PC-9 (cell line): ENCODE data around the gene FOXD3. TPM values are rescaled to one million over a fixed set of nuclear protein-coding genes. Genes with fewer than 3 reads are reported as not detected.

ENCODE experiments used
- BruUV-seq: library from RNA; stranded (reverse); fragments of 400-500 nt; replicated peaks from 2 replicates; lab custom pipeline; 2021; lab: Mats Ljungman, UMichigan
- CTCF ChIA-PET: fragments of 300-600 bp; sonication (Branson Sonifier 250); formaldehyde crosslinking; loops from one replicate; lab custom pipeline; 2022; ENCODE audit warnings: antibody characterized with exemption; lab: Charles Lee
- POLR2A ChIA-PET: fragments of 300-600 bp; sonication (Branson Sonifier 250); formaldehyde crosslinking; loops from one replicate; lab custom pipeline; 2022; ENCODE audit warnings: antibody characterized with exemption; ENCODE audit not compliant: unreplicated experiment; lab: Charles Lee
- DNase-seq, 2 experiments: peaks; one replicate each; pipeline versions ENCODE4 v3.0.0 to v3.0.0-alpha.2; 2015 to 2022; ENCODE audit warnings: mixed read lengths in 1 of 2
- H2AFZ ChIP-seq: fragments of 200-600 bp; sonication (generic); 2 replicates; pipeline ENCODE4 v1.8.1; 2017; ENCODE audit warnings: antibody characterized with exemption
- H3F3A ChIP-seq: fragments of 200-600 bp; sonication (generic); 2 replicates; pipeline ENCODE4 v1.8.1; 2017; ENCODE audit warnings: antibody characterized with exemption, mild to moderate bottlenecking, low read depth; ENCODE audit not compliant: insufficient read depth
- H3K27ac ChIP-seq: fragments of 200-600 bp; sonication (generic); 2 replicates; pipeline ENCODE4 v1.6.1; 2016; ENCODE audit warnings: mixed run types
- H3K27me3 ChIP-seq: fragments of 200-600 bp; sonication (generic); 2 replicates; pipeline ENCODE4 v1.6.1; 2016; ENCODE audit warnings: low read depth, mixed run types; ENCODE audit not compliant: insufficient read depth
- H3K36me3 ChIP-seq: fragments of 200-600 bp; sonication (generic); 2 replicates; pipeline ENCODE4 v1.6.1; 2016; ENCODE audit warnings: low read depth, mixed run types
- H3K4me1 ChIP-seq: fragments of 200-600 bp; sonication (generic); replicated peaks from 2 replicates; pipeline ENCODE4 v1.6.1; 2016; ENCODE audit warnings: mixed run types; ENCODE audit not compliant: insufficient read depth
- H3K4me2 ChIP-seq: fragments of 200-600 bp; sonication (generic); 2 replicates; pipeline ENCODE4 v1.6.1; 2017; ENCODE audit warnings: mixed run types
- H3K4me3 ChIP-seq: fragments of 200-600 bp; sonication (generic); 2 replicates; pipeline ENCODE4 v1.6.1; 2016; ENCODE audit warnings: mixed run types
- H3K79me2 ChIP-seq: fragments of 200-600 bp; sonication (generic); 2 replicates; pipeline ENCODE4 v1.6.1; 2017; ENCODE audit warnings: low read depth, mixed run types
- H3K9me2 ChIP-seq: fragments of 200-600 bp; sonication (generic); 2 replicates; pipeline ENCODE4 v1.8.1; 2017; ENCODE audit warnings: mild to moderate bottlenecking; ENCODE audit not compliant: insufficient read depth
- H3K9me3 ChIP-seq: fragments of 200-600 bp; sonication (generic); 2 replicates; pipeline ENCODE4 v1.8.1; 2016; ENCODE audit warnings: low read depth; ENCODE audit not compliant: insufficient read depth
- H4K20me1 ChIP-seq: fragments of 200-600 bp; sonication (generic); 2 replicates; pipeline ENCODE4 v1.8.1; 2017; ENCODE audit not compliant: insufficient read depth
- EZH2 ChIP-seq: fragments of 200-600 bp; sonication (generic); IDR thresholded peaks from 2 replicates; pipeline ENCODE4 v1.8.0; 2017; ENCODE audit warnings: antibody characterized with exemption, low read depth
- intact Hi-C: fragments of 100-400 bp; cut with micrococcal nuclease; formaldehyde crosslinking; loops from one replicate; pipeline ENCODE4 v1.10.0; 2022; ENCODE audit not compliant: unreplicated experiment
- total RNA-seq: library from RNA; stranded (reverse); gene quantifications from 2 replicates; pipeline ENCODE4 v1.2.3, GENCODE V29; 2021
- TF ChIP-seq, protein P1 (sequence below): fragments of 200-600 bp; sonication (generic); conservative IDR thresholded peaks from 2 replicates; pipeline ENCODE4 v1.6.1; 2017; ENCODE audit warnings: mixed run types, antibody characterized with exemption, mild to moderate bottlenecking, moderate library complexity

Gene FOXD3
- total RNA-seq, 1 experiment from 2014 or later, result not detected

DNA sequence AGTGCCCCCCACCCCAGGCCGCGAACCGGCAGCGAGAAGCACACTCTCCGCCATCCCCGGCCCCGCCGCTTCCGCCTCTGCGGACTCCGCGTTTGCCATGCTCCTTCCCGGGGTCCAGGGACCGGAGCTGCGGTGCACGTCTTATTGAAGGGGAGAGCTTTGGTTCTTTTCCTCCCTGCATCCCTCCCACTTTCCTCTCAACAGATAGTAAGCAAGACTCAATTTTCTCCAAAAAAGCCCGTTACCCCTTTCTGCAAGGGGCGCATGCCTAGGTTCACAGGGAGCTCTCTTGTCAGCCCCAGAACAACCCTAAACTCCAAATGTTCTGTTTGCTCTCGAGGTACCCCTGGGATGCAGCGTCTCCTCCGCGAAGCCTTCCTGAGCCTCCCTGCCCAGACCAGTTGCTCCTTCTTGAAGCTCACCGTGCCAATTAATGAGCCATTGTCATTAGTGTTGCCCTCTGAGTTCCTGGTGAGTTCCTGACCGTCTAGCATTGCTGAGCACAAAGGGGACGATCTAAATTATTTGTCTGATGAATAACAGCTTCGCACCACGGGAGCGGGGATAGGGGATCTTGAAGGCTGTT, 8.1 kb downstream of the FOXD3 start:
- no peak for TF ChIP-seq EZH2
- TF ChIP-seq, protein P1, sequence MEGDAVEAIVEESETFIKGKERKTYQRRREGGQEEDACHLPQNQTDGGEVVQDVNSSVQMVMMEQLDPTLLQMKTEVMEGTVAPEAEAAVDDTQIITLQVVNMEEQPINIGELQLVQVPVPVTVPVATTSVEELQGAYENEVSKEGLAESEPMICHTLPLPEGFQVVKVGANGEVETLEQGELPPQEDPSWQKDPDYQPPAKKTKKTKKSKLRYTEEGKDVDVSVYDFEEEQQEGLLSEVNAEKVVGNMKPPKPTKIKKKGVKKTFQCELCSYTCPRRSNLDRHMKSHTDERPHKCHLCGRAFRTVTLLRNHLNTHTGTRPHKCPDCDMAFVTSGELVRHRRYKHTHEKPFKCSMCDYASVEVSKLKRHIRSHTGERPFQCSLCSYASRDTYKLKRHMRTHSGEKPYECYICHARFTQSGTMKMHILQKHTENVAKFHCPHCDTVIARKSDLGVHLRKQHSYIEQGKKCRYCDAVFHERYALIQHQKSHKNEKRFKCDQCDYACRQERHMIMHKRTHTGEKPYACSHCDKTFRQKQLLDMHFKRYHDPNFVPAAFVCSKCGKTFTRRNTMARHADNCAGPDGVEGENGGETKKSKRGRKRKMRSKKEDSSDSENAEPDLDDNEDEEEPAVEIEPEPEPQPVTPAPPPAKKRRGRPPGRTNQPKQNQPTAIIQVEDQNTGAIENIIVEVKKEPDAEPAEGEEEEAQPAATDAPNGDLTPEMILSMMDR, result no peak
- ChIA-PET POLR2A (no interaction called here), CTCF (no interaction called here)
- Histone ChIP-seq H3K79me2 (no peaks in the 10 kb centered on the region), H3K4me2 (no peak overlapping the region), H4K20me1 (no peaks in the 10 kb centered on the region), H3K9me3 (no peaks in the 10 kb centered on the region), H3F3A (no peaks in the 10 kb centered on the region), H3K36me3 (no peaks in the 10 kb centered on the region), H3K4me1 (no peaks in the 10 kb centered on the region), H3K27ac (no peak overlapping the region), H3K27me3 (peaks cover 17% of the 10 kb centered on the region; the same call in 1 of the 2 replicates), H2AFZ (no peak overlapping the region), H3K4me3 (no peak overlapping the region), H3K9me2 (peaks cover 4% of the 10 kb centered on the region; the same call in 1 of the 2 replicates)
- DNase-seq, result no peak
- no TSS peak for BruUV-seq
- intact Hi-C loops, result no loop called here

DNA sequence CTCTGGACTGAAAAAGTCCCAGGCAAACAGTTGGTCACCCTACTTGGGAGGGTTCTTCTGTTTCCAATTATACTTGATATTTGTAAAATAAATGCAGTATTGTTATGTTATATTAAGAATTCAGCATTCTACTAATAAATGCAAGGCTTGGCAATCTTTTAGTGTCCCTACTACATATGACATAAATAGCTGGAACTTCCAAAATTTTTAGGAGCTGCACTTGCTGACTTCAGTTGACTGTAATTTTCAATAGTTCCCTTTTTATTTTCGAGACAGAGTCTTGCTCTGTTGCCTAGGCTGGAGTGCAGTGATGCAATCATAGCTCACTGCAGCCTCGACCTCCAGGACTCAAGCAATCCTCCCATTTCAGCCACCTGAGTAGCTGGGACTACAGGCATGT, 20.0 kb downstream of the FOXD3 start:
- H3K9me2 ChIP-seq, result no peaks in the 10 kb centered on the region
- H3K27me3 ChIP-seq, result 0 out of 2 replicates have a peak, but pooled peaks cover 4% of the 10 kb centered on the region
- H3F3A ChIP-seq, result no peaks in the 10 kb centered on the region
- no peaks in the 10 kb centered on the region for H3K9me3 ChIP-seq
- H3K79me2 ChIP-seq, result no peaks in the 10 kb centered on the region
- no peaks in the 10 kb centered on the region for H3K36me3 ChIP-seq
- BruUV-seq, result no TSS peak
- ChIA-PET POLR2A (no interaction called here), CTCF (no interaction called here)
- no peak overlapping the region for H3K4me2 ChIP-seq
- intact Hi-C loops, result no loop called here
- no peak overlapping the region for H3K27ac ChIP-seq
- no peaks in the 10 kb centered on the region for H3K4me1 ChIP-seq
- no peak overlapping the region for H3K4me3 ChIP-seq
- no peaks in the 10 kb centered on the region for H4K20me1 ChIP-seq
- no peak overlapping the region for H2AFZ ChIP-seq
- TF ChIP-seq EZH2, result no peak
- TF ChIP-seq, protein P1, result no peak
- no peak for DNase-seq

DNA sequence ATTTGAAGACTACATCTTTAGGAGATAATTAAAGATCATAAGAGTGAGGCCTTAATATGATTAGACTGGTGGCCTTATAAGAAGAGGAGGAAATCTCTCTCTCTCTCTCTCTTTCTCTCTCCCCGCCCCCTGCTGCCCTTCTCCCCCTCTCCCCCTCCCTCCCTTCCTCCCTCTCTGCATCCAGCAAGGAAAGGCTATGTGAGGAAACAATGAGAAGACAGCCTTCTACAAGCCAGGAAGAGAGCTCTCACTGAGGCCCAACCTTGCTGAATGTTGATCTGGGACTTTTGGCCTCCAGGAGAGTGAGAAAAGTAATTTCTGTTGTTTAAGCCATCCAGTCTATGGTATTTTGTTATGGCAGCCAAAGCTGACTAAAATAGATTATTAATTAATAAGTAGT, 21.6 kb downstream of the FOXD3 start:
- no peak overlapping the region for H2AFZ ChIP-seq
- H3F3A ChIP-seq, result no peaks in the 10 kb centered on the region
- H3K36me3 ChIP-seq, result no peaks in the 10 kb centered on the region
- CTCF ChIA-PET, result no interaction called here
- no peaks in the 10 kb centered on the region for H3K9me3 ChIP-seq
- H3K79me2 ChIP-seq, result no peaks in the 10 kb centered on the region
- DNase-seq, result no peak
- no peaks in the 10 kb centered on the region for H3K9me2 ChIP-seq
- no peak for TF ChIP-seq EZH2
- TF ChIP-seq, protein P1, result no peak
- BruUV-seq, result no TSS peak
- H3K27ac ChIP-seq, result no peak overlapping the region
- no peaks in the 10 kb centered on the region for H3K4me1 ChIP-seq
- POLR2A ChIA-PET, result no interaction called here
- no peaks in the 10 kb centered on the region for H4K20me1 ChIP-seq
- no peak overlapping the region for H3K4me3 ChIP-seq
- intact Hi-C loops, result no loop called here
- H3K27me3 ChIP-seq, result 0 out of 2 replicates have a peak, but pooled peaks cover 7% of the 10 kb centered on the region
- no peak overlapping the region for H3K4me2 ChIP-seq
